HG03460 (cell line): ENCODE data around the gene ADARB2.
"Not testable (repeated sequence)": the region's sequence is repeated elsewhere in the genome, so short reads cannot be mapped to it uniquely, and the experiment has no call there.

ENCODE experiments used
- ATAC-seq: cut with Tn5 transposase; IDR thresholded peaks from one replicate; pipeline ENCODE4 v1.9.1; 2021; ENCODE audit not compliant: unreplicated experiment

ADARB2 gene

DNA sequence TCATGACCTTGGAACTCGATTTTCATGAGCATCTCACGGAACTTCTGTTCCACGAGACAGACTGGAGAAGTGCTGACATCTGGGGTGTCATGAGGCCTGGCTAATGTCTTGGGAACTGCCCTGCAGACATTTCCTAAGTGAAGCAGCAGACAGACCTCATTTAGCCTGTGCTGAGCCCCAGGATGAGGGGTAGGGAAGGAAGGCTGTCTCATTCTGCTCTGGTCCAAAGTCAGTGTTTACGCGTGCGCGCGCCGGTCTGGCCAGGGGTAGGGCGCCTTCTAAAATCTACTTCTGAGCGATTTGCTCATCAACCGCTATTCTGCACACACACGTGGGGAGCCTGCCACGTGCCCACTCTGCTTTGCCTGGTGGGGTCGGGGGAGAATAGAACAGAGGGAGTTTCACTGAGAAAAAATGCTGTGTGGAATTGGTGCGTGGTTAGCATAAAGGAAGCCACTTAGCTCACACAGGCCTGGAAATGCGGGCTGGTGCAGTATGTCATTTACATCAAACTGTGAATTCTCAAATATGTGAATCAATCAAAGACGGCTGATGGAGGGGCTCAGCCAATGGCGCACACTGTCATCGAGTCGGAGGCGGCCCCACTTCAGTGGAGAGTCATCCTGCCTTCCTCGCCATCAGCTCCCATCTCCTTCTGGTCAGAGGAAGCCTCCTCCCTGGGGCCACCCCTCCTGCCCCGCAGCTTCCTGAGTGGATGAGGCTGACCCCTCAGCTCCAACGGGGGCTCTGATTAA, 335.1 kb downstream of the ADARB2 start:
- no peak for ATAC-seq

DNA sequence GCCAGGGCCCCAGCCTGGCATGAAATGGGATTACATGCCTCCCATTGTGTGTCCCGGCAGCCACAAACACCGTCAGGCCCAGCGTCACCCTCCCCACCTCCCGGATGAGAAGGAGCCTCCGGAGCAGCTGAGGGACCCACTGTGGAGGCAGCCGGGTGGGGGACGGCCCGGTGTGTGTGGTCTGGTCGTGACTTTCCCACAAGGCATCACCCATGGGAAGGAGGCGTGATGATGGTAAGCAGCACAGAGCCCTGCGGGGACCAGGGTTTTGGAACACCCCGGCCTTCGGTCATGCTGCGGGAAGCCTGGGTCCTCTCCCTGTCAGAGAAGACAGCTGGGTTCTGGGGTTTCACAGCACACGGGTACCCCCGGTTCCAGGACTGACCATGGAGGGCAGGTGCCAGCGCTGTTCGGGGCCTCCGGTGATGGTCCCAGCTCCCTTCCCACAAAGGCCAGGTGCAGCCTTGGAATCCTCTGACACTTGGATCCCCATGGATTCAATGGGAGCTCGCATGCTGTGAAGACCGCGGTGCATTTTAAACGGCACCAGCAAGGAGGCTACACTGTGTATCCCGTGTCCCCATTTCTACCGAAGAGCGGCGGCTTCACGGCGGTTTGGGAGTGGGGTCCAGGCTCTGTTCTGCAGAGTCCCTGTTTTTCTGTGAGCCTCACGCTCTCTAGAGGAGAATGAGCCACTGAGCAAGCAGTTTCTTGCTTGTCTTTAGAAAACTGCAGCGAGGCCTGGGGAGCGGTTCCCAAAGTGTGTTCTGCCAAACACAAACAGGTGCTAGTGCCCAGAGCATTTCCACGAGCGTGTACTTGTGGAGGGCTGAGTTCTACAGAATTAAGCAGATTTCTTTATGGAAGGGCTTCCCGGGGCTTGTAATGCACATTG, 336.0 kb downstream of the ADARB2 start:
- ATAC-seq: no peak

DNA sequence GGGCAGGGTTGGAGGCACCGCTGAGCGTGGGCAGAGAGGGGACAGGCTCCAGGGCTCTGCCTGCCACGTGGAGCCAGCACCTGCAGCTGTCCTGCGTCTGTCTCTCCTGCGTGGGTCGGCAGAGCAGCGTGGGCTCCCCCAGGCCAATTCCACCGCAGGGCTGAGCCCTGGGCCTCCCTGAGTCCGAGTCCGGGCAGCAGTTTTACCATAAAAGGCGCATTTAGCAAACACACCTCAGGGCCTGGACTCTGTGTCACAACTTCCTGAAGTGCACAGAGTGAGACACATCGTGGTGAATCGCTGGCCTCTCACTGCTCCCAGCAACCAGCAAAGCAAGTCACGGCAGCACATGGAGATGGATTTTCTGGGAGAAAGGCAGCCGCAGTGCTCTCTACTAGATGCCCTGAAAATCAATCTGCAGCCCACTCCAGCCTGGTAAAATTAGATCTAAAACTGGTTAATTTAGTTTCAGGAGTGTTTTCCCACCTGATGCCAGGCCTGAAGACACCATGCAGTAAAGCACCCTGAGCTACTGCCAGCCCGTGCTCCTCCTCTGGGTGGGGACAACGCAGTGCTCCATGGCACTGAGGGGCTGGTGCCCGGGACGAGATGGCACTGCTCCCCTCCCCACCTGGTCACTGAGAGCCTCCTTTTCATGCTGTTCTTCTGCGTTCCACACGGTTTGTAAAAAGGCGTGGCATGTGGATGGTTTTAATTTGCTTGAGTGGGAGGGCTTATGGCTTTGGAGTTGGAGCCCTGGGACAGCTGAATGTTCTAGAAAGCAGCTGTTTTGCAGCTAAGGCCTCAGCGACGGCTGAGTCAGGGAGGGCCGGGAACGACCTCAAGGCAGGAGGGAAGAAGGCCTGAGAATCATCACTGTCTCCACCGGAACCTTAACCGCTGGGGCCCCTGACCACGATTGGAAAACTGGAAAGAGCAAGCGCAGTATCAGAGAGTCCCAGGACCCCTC, 336.9 kb downstream of the ADARB2 start:
- no peak for ATAC-seq

DNA sequence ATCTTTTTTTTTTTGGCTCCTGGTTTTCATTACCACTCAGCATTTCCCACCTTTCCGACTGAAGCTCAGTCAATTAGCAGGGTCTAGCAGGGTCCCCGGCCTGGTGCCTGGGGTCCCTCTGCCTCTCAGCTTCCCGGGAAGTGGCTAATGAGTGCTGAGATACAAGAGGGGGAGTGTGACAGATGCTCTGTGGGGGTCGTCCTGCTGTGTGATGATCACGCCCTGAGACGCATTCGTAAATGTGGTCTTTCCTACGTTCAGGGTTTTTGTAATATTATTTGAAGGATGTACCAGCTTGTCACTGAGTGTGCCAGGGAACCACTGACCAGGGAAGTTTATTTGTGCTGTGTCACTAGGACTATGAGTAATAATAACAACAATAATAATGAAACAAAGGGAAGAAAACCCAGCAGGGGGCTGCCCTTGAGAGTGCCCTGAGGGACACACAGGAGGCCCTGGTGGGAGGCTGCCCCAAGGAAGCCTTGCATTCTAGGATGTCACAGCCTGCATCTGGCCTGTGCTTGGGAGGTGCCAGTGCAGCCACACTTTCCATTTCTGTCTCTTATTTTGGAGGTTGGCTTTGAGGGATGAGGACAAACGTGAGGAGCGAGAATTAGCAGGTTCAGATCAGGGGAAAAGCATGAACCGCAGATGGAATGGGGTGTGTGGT, 337.8 kb downstream of the ADARB2 start:
- ATAC-seq: no peak

DNA sequence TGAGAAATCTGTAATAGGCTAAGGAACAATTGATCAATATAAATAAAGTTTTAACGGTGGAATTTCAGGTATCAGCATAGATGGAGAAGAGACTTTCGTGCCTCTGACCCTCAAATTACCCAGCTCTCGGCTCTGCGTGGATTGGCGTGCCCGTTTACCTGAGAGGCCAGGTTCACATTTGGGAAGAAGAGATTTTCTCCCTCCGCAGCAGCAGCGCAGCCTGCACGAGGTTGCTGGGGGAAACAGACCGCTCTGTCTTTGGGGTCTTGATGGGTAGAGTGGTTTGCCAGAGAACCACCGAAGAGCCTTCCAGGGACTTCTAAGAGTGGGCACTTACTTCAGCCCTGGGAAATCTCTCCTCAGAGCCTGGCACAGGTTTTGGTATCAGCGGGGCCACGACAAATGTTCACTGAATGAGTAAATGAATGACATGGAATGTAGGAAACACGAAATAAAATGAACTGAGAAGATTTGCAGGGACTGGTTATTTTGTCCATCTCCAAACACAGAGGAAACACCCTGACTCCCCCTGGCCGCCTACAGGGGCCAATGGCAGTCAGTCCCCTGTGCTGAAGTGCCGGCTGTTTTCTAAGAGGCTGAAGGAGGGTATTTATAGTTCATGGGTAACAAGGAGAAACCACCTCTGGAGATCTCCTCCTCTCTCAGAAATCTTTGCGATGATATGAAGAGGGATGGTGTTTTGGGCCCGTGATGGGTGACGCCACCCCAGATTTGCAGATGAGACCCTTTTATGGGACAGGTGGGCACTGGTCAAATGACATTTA, 338.5 kb downstream of the ADARB2 start:
- ATAC-seq: no peak

DNA sequence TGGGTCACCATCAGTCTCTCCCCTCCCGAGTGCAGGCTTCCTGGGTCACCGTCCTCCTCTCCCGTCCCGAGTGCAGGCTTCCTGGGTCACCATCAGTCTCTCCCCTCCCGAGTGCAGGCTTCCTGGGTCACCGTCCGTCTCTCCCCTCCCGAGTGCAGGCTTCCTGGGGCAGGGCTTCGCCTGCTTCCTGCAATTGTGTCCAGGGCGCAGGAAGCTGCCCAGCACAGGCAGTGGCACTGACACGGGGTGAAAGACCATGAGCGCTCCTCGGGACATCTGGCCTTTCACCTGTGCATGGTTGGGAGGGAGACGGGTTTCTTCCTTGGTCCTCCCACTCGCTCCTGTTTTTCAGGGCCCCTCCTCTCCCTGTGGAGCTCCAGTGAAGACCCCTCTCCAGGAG, 339.2 kb downstream of the ADARB2 start:
- ATAC-seq: not testable (repeated sequence)

DNA sequence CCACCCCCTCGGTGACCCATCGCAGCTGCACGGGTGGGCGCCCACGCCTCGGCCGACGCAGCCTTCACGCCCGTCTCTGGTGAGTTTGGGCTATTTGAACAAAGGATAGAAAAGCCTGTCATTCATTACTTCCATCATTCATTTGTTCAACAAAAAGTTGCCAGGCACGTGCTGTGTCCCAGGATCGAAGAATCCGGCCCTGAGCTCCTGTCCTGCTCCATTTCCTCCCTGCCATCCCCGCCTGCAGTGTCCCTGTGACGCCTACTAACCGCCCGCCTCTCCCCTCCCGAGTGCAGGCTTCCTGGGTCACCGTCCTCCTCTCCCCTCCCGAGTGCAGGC, 341.1 kb downstream of the ADARB2 start:
- no peak for ATAC-seq

- no peak for ATAC-seq
These were observed 341.6 kb downstream of the ADARB2 start for GRCh38 chr10:1395481-1396296.

GRCh38 chr10:1395025-1395480, 342.3 kb downstream of the ADARB2 start:
- no peak for ATAC-seq

GRCh38 chr10:1394155-1394912, 343.0 kb downstream of the ADARB2 start:
- ATAC-seq: no peak

GRCh38 chr10:1393481-1393880, 343.8 kb downstream of the ADARB2 start:
- no peak for ATAC-seq

DNA sequence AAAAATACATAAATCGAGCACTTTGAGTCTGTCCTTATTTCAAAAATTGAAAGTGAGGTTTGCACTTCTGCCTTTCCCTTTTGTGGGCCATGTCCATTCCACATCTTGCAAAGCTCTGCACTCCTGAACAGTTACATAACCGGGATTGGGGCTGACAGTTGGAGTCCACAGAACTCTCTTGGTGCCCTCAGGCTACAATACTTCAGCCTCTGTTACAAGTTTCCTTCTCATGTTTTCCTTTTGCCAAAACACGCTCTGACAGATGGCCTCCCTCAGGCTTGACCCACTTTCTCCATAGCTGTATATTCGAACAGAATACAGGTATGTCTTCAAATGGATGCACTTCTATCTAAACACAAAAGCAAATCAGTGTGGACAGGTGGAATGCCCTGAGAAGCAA, 345.2 kb downstream of the ADARB2 start:
- ATAC-seq: no peak

DNA sequence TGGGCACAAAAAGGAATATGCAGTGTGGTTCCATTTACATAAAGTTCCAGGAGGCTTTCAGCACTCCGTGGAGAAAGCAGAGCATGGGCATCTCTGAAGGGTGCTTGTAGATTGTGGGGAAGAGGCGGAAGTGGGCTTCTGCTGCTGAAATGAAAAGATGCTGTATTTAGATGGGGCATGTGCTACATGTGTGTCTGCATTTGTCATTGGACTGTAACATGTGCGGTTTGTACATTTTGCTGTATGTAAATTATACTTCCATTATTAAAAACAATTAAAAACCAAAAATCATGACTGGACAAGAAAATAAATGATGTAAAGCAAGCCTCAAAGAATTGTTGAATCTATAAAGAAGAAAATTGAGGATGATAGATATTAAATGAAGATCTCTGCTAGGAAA, 347.1 kb downstream of the ADARB2 start:
- no peak for ATAC-seq

DNA sequence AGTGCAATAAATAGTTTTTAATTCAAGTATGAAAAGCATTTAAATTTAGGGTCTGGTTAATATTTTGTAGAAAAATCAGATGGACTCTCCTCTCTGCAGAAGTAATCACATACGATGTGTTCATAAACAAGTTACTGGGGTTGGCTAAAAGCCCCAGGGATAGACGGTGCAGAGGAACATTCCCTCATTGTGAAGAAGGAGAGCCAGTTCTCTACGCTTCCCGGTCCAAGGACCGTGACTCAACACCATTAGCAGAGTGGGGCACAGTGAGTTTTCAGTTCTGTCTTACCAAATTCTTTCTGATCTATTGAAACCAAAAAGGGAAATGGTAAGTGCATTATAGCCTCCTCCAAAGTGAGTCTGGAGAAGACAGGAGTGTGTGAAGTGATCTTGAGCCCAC, 353.3 kb downstream of the ADARB2 start:
- no peak for ATAC-seq

DNA sequence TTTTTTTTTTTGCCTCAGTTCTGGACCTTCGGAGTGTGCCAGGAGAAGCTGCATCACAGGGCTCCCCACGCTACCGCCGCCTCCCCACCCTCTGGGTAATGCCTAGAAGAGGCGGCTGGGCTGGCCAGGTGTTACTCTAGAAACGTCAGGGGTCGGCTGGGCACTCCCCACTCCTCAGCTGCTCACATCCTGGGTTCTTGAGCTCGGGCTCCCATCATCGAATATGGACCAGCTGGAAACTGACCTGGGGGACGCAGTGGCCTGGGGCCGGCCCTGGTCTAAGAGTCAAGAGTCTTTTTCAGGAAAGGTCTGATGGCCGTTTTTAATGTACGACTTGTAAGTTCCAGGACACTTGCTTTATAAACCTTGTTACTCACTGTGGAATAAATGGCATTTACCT, 354.6 kb downstream of the ADARB2 start:
- ATAC-seq: no peak

DNA sequence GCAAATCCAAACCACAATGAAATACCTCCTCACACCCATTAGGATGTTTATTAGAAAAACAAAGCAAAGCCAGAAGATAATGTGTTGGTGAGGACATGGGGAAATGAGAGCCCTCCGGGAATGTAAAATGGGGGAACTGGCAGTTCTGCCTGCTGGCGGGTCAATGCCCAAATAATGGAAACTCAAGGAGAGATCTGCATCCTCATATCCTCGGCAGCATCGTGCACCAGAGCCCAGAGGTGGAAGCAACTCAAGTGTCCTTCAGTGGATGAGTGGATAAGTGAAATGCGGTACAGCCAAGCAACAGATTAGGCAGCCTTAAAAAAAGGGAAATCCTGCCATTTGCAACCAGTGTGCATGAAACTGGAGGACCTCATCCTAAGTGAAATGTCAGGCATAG, 356.0 kb downstream of the ADARB2 start:
- ATAC-seq: no peak

DNA sequence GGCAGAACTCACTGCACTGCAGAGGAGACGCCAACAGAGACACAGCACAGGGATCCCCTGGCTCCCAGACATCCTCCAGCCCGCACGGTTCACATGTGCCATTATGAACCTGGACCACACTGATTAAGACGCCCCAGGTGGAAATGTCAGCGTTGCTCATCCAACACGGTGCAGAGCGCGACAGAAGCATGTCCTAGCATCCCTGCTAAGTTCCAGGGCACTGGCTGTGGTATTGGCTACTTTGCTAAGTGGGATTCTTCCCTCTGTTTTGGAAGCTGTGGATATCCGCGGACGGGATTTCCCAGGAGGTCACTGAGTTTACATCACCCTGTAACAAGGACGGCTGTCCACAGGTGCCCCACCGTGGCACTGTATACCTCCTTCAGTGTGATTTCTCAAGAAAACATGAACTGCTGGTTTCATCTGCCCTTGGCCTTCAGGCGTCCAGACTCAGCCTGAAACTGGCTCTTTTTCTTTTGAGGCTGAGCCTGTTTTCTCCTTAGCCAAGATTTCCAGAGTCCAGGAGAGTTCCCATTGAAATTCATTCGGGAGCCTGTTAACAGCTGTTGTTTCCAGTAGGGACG, 357.1 kb downstream of the ADARB2 start:
- ATAC-seq: no peak

DNA sequence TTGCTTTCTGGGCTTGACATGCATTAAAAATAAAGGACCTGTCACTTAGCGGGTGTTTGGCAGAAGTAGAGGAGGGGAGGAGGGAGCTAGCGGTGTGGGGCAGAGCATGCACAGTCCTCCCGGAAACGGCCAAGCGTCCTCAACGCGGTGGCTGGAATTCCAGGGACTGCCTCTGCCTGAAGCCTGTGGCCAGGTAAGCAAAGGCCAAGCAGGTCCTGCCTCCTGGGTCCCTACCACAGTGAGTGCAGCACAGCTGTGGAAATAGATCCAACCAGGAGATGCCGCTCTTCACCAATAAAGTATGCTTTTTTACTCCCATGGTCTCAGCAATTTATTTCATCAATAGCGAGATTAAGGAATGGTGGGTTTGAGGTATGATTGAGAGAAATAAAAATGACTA, 357.7 kb downstream of the ADARB2 start:
- ATAC-seq: no peak
